Peyer's patch (tissue), 4 donors: ENCODE measurements around the gene ICA1.

Source experiments
- POLR2A ChIP-seq, 2 donors: fragments of 450-650 bp; IDR thresholded peaks; one replicate each; pipeline ENCODE4 v1.5.1; 2017; ENCODE audit warnings: antibody characterized with exemption in 2 of 2, mild to moderate bottlenecking in 2 of 2, moderate library complexity in 2 of 2
- TF ChIP-seq, protein P1 (sequence below), 6 experiments: fragments of 450-650 bp in 4 of 6; fragments of 200-600 bp in 2 of 6; sonication (generic) in 1 of 6; IDR thresholded peaks; one replicate each; pipeline ENCODE4 v1.5.1; 2017 to 2019; ENCODE audit warnings: antibody characterized with exemption in 6 of 6, mild to moderate bottlenecking in 3 of 6, moderate library complexity in 1 of 6

DNA sequence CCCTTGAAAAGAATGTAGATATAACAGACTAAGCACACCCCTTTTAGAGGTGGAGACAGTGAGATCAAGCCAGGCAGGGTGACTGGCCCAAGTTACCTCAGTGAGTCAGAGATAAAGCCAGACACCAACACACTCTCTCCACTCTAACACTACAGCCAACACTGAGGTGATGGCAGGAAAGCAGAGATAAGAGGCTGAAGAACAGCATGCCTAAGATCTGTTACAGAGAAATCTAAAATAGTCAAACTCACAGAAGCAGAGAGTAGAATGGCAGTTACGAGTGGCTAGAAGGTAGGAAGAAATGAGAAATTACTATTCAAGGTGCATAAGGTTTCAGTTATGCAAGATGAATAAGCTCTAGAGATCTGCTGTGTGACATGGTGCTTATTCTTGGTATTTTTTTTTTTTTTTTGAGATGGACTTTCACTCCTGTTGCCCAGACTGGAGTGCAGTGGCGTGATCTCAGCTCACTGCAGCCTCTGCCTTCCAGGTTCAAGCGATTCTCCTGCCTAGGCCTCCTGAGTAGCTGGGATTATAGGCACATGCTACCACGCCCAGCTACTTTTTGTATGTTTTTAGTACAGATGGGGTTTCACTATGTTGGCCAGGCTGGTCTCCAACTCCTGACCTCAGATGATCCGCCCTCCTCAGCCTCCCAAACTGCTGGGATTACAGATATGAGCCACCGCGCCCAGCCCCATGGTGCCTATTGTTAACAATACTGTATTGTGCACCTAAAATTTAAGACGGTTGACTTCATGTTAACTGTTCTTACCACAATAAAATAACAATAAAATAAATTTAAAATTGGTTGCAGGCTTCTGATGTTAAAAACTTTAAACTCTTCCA is 28.7 kb downstream of the ICA1 start:
- TF ChIP-seq, protein P1, sequence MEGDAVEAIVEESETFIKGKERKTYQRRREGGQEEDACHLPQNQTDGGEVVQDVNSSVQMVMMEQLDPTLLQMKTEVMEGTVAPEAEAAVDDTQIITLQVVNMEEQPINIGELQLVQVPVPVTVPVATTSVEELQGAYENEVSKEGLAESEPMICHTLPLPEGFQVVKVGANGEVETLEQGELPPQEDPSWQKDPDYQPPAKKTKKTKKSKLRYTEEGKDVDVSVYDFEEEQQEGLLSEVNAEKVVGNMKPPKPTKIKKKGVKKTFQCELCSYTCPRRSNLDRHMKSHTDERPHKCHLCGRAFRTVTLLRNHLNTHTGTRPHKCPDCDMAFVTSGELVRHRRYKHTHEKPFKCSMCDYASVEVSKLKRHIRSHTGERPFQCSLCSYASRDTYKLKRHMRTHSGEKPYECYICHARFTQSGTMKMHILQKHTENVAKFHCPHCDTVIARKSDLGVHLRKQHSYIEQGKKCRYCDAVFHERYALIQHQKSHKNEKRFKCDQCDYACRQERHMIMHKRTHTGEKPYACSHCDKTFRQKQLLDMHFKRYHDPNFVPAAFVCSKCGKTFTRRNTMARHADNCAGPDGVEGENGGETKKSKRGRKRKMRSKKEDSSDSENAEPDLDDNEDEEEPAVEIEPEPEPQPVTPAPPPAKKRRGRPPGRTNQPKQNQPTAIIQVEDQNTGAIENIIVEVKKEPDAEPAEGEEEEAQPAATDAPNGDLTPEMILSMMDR (IDR thresholded peaks at IDR 0.05) = no peak
- TF ChIP-seq POLR2A (IDR thresholded peaks at IDR 0.05) = no peak
